ENCODE measurements around the gene ZNF512. TPM values are rescaled to one million over a fixed set of nuclear protein-coding genes. Genes with fewer than 3 reads are reported as not detected.

The ZNF512 gene
- polyA plus RNA-seq, 1 donor: 42.3 TPM

- no peak for DNase-seq
Measured at GRCh38 chr2:27638709-27639108, 55.9 kb downstream of the ZNF512 start.

- DNase-seq: no peak
Measured at GRCh38 chr2:27640722-27641245, 57.9 kb downstream of the ZNF512 start.

GRCh38 chr2:27645197-27645596 is 62.4 kb downstream of the ZNF512 start:
- DNase-seq: no peak

GRCh38 chr2:27647289-27647688 is 64.4 kb downstream of the ZNF512 start:
- DNase-seq: no peak

GRCh38 chr2:27647737-27648136 is 64.9 kb downstream of the ZNF512 start:
- DNase-seq: no peak

- no peak for DNase-seq
Measured at GRCh38 chr2:27651056-27651455, 68.2 kb downstream of the ZNF512 start.

GRCh38 chr2:27652341-27652740 is 69.5 kb downstream of the ZNF512 start:
- DNase-seq: no peak

GRCh38 chr2:27652790-27653189 is 69.9 kb downstream of the ZNF512 start:
- no peak for DNase-seq

- no peak for DNase-seq
Measured at GRCh38 chr2:27653397-27653796, 70.6 kb downstream of the ZNF512 start.

GRCh38 chr2:27655155-27655951 is 72.5 kb downstream of the ZNF512 start:
- DNase-seq: no peak

GRCh38 chr2:27661371-27661770 is 78.5 kb downstream of the ZNF512 start:
- DNase-seq: no peak

- DNase-seq: peak; percentile 82
Measured at GRCh38 chr2:27663285-27664153, 80.7 kb downstream of the ZNF512 start, which contains the start of the genes SLC4A1AP and SUPT7L. SLC4A1AP (plus strand) TSS chr2:27663889; CDS start chr2:27663915, 26 bp downstream. SUPT7L (minus strand) TSS chr2:27663614; CDS start chr2:27662192, 1,422 bp downstream.

- no peak for DNase-seq
Measured at GRCh38 chr2:27664154-27664574, 81.3 kb downstream of the ZNF512 start.

- DNase-seq: no peak
Measured at GRCh38 chr2:27664622-27665363, 82.0 kb downstream of the ZNF512 start.

- DNase-seq: no peak
Measured at GRCh38 chr2:27667446-27667845, 84.6 kb downstream of the ZNF512 start.

GRCh38 chr2:27671235-27671634 is 88.4 kb downstream of the ZNF512 start:
- DNase-seq: no peak

Other genes with a start within 250 kb of the ZNF512 start
- 32.5 TPM for gene GTF3C2, start 226.3 kb upstream of the ZNF512 start, polyA plus RNA-seq (ENCODE audit: insufficient read length)
- gene EIF2B4, start 212.7 kb upstream of the ZNF512 start, polyA plus RNA-seq (ENCODE audit: insufficient read length): 34.4 TPM
- 75.0 TPM for gene SNX17, start 212.4 kb upstream of the ZNF512 start, polyA plus RNA-seq (ENCODE audit: insufficient read length)
- 15.4 TPM for gene ZNF513, start 202.3 kb upstream of the ZNF512 start, polyA plus RNA-seq (ENCODE audit: insufficient read length)
- gene PPM1G, start 173.5 kb upstream of the ZNF512 start, polyA plus RNA-seq (ENCODE audit: insufficient read length): 57.8 TPM
- 115 TPM for gene NRBP1, start 154.4 kb upstream of the ZNF512 start, polyA plus RNA-seq (ENCODE audit: insufficient read length)
- gene KRTCAP3, start 140.7 kb upstream of the ZNF512 start, polyA plus RNA-seq (ENCODE audit: insufficient read length): 1.4 TPM
- 27.5 TPM for gene IFT172, start 93.3 kb upstream of the ZNF512 start, polyA plus RNA-seq (ENCODE audit: insufficient read length)
- 8.2 TPM for gene FNDC4, start 87.8 kb upstream of the ZNF512 start, polyA plus RNA-seq (ENCODE audit: insufficient read length)
- gene GCKR, start 86.2 kb upstream of the ZNF512 start, polyA plus RNA-seq (ENCODE audit: insufficient read length): 0.22 TPM
- gene CCDC121, start 46.0 kb downstream of the ZNF512 start, polyA plus RNA-seq (ENCODE audit: insufficient read length): 5.1 TPM
- gene GPN1, start 46.0 kb downstream of the ZNF512 start, polyA plus RNA-seq (ENCODE audit: insufficient read length): 30.4 TPM
- 33.8 TPM for gene SUPT7L, start 80.6 kb downstream of the ZNF512 start, polyA plus RNA-seq (ENCODE audit: insufficient read length)
- 24.6 TPM for gene SLC4A1AP, start 80.8 kb downstream of the ZNF512 start, polyA plus RNA-seq (ENCODE audit: insufficient read length)
- 99.7 TPM for gene MRPL33, start 188.7 kb downstream of the ZNF512 start, polyA plus RNA-seq (ENCODE audit: insufficient read length)

Data from hindlimb muscle (tissue), 1 donor.